Measurements from ENCODE around the gene PCDHGA8.

DNA sequence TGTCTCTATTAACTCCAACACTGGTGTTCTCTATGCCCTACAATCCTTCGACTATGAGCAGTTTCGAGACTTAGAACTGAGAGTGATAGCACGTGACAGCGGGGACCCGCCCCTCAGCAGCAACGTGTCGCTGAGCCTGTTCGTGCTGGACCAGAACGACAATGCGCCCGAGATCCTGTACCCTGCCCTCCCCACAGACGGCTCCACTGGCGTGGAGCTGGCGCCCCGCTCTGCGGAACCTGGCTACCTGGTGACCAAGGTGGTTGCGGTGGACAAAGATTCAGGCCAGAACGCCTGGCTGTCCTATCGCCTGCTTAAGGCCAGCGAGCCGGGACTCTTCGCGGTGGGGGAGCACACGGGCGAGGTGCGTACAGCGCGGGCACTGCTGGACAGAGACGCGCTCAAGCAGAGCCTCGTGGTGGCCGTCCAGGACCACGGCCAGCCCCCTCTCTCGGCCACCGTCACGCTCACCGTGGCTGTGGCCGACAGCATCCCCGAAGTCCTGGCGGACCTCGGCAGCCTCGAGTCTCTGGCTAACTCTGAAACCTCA, 30.4 kb downstream of the PCDHGA8 start:
- TF ChIP-seq EZH2 (IDR thresholded peaks at IDR 0.05; ENCODE audit: low read length, missing control alignments): no peak
- TF ChIP-seq CTCF (conservative IDR thresholded peaks at IDR 0.05 in 1 of 2, IDR thresholded peaks at IDR 0.05 in 1 of 2; ENCODE audit: low read depth in 1 of 2, low read length in 2 of 2): no peak
